ENCODE measurements around the gene PIGBOS1. TPM values are rescaled to one million over a fixed set of nuclear protein-coding genes. Genes with fewer than 3 reads are reported as not detected.
A peak's percentile ranks its signal among the peaks of the same experiment; 100 is the strongest.

The PIGBOS1 gene
- total and polyA plus RNA-seq, 9 of the 15 experiments (the other 6 are each of a cell fraction or from before 2014, with no cell fraction given) = 25.2 to 76.2 (median 46.0) TPM

GRCh38 chr15:55279100-55279745, 39.7 kb downstream of the PIGBOS1 start:
- H3K9me3 ChIP-seq (replicated peaks; ENCODE audit: control insufficient read depth, insufficient read depth, low read depth, low read length) = no peaks in the 10 kb centered on the region
- peak overlapping the region; percentile 86 for H3K27ac ChIP-seq (ENCODE audit: extremely low read depth, low read depth, low read length)
- peaks cover 10% of the 10 kb centered on the region; the same call in 1 of the 2 replicates for H4K20me1 ChIP-seq (replicated peaks; ENCODE audit: control insufficient read depth, insufficient read depth, low read length)
- BruUV-seq (replicated peaks) = no TSS peak
- peak; percentile 42 for ATAC-seq
- ChIA-PET POLR2A (interaction anchor here (0.7 to 3.4 kb wide), 3 partner anchors 9 to 42 kb away, joined by 3 to 14 read pairs (median 3); no protein-coding TSS in a partner anchor), CTCF (ENCODE audit: low intra/inter-chr PET ratio) (no interaction called here)
- H2AFZ ChIP-seq (ENCODE audit: low read depth, low read length) = 0 out of 2 replicates have a peak overlapping the region, but pooled peaks have one; percentile 4
- intact Hi-C loops (cut with micrococcal nuclease) (loop anchor here (2.0 kb wide), 1 partner anchor 42 kb away; no protein-coding TSS in a partner anchor), in situ Hi-C loops (cut with MboI) (no loop called here)
- no peaks in the 10 kb centered on the region for H3K27me3 ChIP-seq (ENCODE audit: control insufficient read depth in 2 of 2, insufficient read depth in 2 of 2, low read length in 2 of 2)
- H3K4me3 ChIP-seq = no peak overlapping the region
- DNase-seq (ENCODE audit: extremely low read depth in 1 of 4, low spot score in 3 of 4) = no peak
- peak overlapping the region; percentile 61 for H3K4me2 ChIP-seq (ENCODE audit: insufficient read depth, low read length)
- H3K4me1 ChIP-seq (replicated peaks in 1 of 2; ENCODE audit: control insufficient read depth in 2 of 2, insufficient read depth in 2 of 2, low read length in 2 of 2) = peaks cover 32 to 62% of the 10 kb centered on the region in 2 experiments
- FAIRE-seq = no peak
- H3K9ac ChIP-seq (ENCODE audit: insufficient read depth in 1 of 2, low read depth in 2 of 2, low read length in 2 of 2) = peak overlapping the region in 1 of 2 experiments; percentile 55; a peak in 3 of 4 replicates
- H3K36me3 ChIP-seq (ENCODE audit: control insufficient read depth, insufficient read depth, low read length) = peaks cover 29% of the 10 kb centered on the region
- 5% methylated on average over 2 of the region's 2 CpGs for WGBS (ENCODE audit: insufficient coverage, low coverage, missing lambda C conversion rate)
- peaks cover 4% of the 10 kb centered on the region for H3K9me1 ChIP-seq (ENCODE audit: control insufficient read depth, insufficient read depth, low read length)
- peaks cover 91% of the 10 kb centered on the region for H3K79me2 ChIP-seq (ENCODE audit: control insufficient read depth, insufficient read depth, low read length)
- TF ChIP-seq BRCA1 (IDR thresholded peaks at IDR 0.05) = no peak
- no peak for TF ChIP-seq BRCA1 (CRISPR knock-in tag; IDR thresholded peaks at IDR 0.05)
- no peak for TF ChIP-seq ZNF12 (CRISPR knock-in tag; IDR thresholded peaks at IDR 0.05)
- no peak for TF ChIP-seq TBP (optimal IDR thresholded peaks at IDR 0.05; ENCODE audit: low read depth, low read length)
- no peak for TF ChIP-seq HMGXB4 (CRISPR knock-in tag; IDR thresholded peaks at IDR 0.05)
- TF ChIP-seq POLR2B (IDR thresholded peaks at IDR 0.05; ENCODE audit: low read depth, partially characterized antibody) = no peak
- TF ChIP-seq SNIP1 (IDR thresholded peaks at IDR 0.05; ENCODE audit: low read depth) = no peak
- no peak for TF ChIP-seq ZC3H8 (IDR thresholded peaks at IDR 0.05)
- TF ChIP-seq CEBPG (CRISPR knock-in tag; IDR thresholded peaks at IDR 0.05) = no peak
- no peak for TF ChIP-seq CEBPG (tag; conservative IDR thresholded peaks at IDR 0.05 in 1 of 2, IDR thresholded peaks at IDR 0.05 in 1 of 2)
- peak; percentile 81 for TF ChIP-seq BCOR (IDR thresholded peaks at IDR 0.05)
- no peak for TF ChIP-seq BRF2 (IDR thresholded peaks at IDR 0.05; ENCODE audit: borderline replicate concordance, insufficient read depth, insufficient read length)
- TF ChIP-seq NCOR1 (IDR thresholded peaks at IDR 0.05) = no peak
- no peak for TF ChIP-seq SMARCE1 (IDR thresholded peaks at IDR 0.05)
- TF ChIP-seq RERE (CRISPR knock-in tag; IDR thresholded peaks at IDR 0.05; ENCODE audit: borderline replicate concordance) = no peak
